Tracheal epithelial cell (primary cell): ENCODE measurements around the gene ISLR. TPM values are rescaled to one million over a fixed set of nuclear protein-coding genes. Genes with fewer than 3 reads are reported as not detected.

ENCODE experiments used
- total RNA-seq: library from RNA; depleted of rRNA; stranded (reverse); fragments of >200 nt; gene quantifications from 2 replicates; pipeline ENCODE4 v1.2.1, GENCODE V29; 2014

The ISLR gene
- total RNA-seq = not detected in 2 replicates

GRCh38 chr15:74173380-74174218 is at the start of gene ISLR:
Gene ISLR (plus strand): TSS chr15:74173710. CDS start chr15:74174859, 1,149 bp downstream.

GRCh38 chr15:74130155-74130848 is 43.2 kb upstream of the ISLR start, which contains the start of gene ISLR2:
Gene ISLR2 (plus strand): TSS chr15:74130586. CDS start chr15:74132755, 2,169 bp downstream.

GRCh38 chr15:74202452-74203401 is 29.2 kb downstream of the ISLR start, which contains the start of gene STRA6:
Gene STRA6 (minus strand): TSS chr15:74202787. CDS start chr15:74202267, 520 bp downstream.

Other genes with a start within 250 kb of the ISLR start
- 14.7 and 36.6 TPM in 2 replicates for gene LOXL1, start 247.2 kb upstream of the ISLR start, total RNA-seq
- gene STOML1, start 181.4 kb upstream of the ISLR start, total RNA-seq = 9.4 and 20.7 TPM in 2 replicates
- gene PML, start 179.0 kb upstream of the ISLR start, total RNA-seq = 33.0 and 41.9 TPM in 2 replicates
- not detected in 2 replicates for gene GOLGA6A, start 91.2 kb upstream of the ISLR start, total RNA-seq
- not detected in 2 replicates for gene ISLR2, start 43.1 kb upstream of the ISLR start, total RNA-seq
- gene STRA6, start 29.1 kb downstream of the ISLR start, total RNA-seq = 0.96 TPM in 1 of 2 replicates, not detected in the other
- not detected in 2 replicates for gene CCDC33, start 62.6 kb downstream of the ISLR start, total RNA-seq
- 0.21 TPM in 1 of 2 replicates, not detected in the other for gene CYP11A1, start 193.9 kb downstream of the ISLR start, total RNA-seq